H1 (cell line): ENCODE measurements around the gene FBN3. TPM values are rescaled to one million over a fixed set of nuclear protein-coding genes. Genes with fewer than 3 reads are reported as not detected.
A peak's percentile ranks its signal among the peaks of the same experiment; 100 is the strongest.

Experiments
- CTCF ChIA-PET: fragments of 300-600 bp; sonication (Branson Sonifier 250); formaldehyde crosslinking; loops from one replicate; lab custom pipeline; 2021; ENCODE audit not compliant: partially characterized antibody; lab: Charles Lee
- POLR2A ChIA-PET: fragments of 300-600 bp; sonication (Branson Sonifier 250); formaldehyde crosslinking; loops from one replicate; lab custom pipeline; 2021; ENCODE audit warnings: inconsistent platforms; ENCODE audit not compliant: partially characterized antibody; lab: Charles Lee
- DNase-seq, 2 experiments: peaks; one replicate each; pipeline versions ENCODE4 v3.0.0 to v3.0.0-alpha.2; 2010 to 2022; ENCODE audit warnings: low spot score in 2 of 2, low read depth in 1 of 2, mixed read lengths in 1 of 2
- FAIRE-seq: peaks from 2 replicates; lab custom pipeline; 2011; peaks lifted over from hg19 to GRCh38; lab: Jason Lieb, UNC
- H2AFZ ChIP-seq: 2 replicates; pipeline ENCODE4 v1.8.1; 2012; ENCODE audit warnings: low read length, inconsistent platforms
- H2AK5ac ChIP-seq: 2 replicates; pipeline ENCODE4 v1.6.1; 2013; ENCODE audit warnings: low read depth, low read length
- H2BK120ac ChIP-seq: replicated peaks from 2 replicates; pipeline ENCODE3; 2013; ENCODE audit warnings: low read depth, low read length, inconsistent platforms
- H2BK12ac ChIP-seq: 2 replicates; pipeline ENCODE4 v1.6.1; 2013; ENCODE audit warnings: low read depth, low read length
- H2BK15ac ChIP-seq: 2 replicates; pipeline ENCODE4 v1.6.1; 2013; ENCODE audit warnings: low read length
- H2BK20ac ChIP-seq: 2 replicates; pipeline ENCODE4 v1.6.1; 2013; ENCODE audit warnings: low read length
- H2BK5ac ChIP-seq: 2 replicates; pipeline ENCODE4 v1.6.1; 2013; ENCODE audit warnings: low read depth, low read length
- H3K14ac ChIP-seq: 2 replicates; pipeline ENCODE4 v1.6.1; 2013; ENCODE audit warnings: inconsistent platforms; ENCODE audit not compliant: insufficient read length
- H3K18ac ChIP-seq: 2 replicates; pipeline ENCODE4 v1.6.1; 2013; ENCODE audit warnings: low read length; ENCODE audit errors: extremely low read depth
- H3K23ac ChIP-seq: 2 replicates; pipeline ENCODE4 v1.6.1; 2013; ENCODE audit warnings: inconsistent platforms; ENCODE audit not compliant: insufficient read length
- H3K23me2 ChIP-seq: 2 replicates; pipeline ENCODE4 v1.6.1; 2013; ENCODE audit warnings: low read depth, low read length
- H3K27ac ChIP-seq: 2 replicates; pipeline ENCODE4 v1.6.1; 2011; ENCODE audit warnings: low read depth, low read length, inconsistent platforms
- H3K27me3 ChIP-seq, 4 experiments: replicated peaks in 1 of 4; 1 replicate in 1 of 4; 2 replicates in 3 of 4; pipeline versions ENCODE4 v1.6.1 to v1.8.1; 2011 to 2013; ENCODE audit warnings: low read length in 3 of 4, mild to moderate bottlenecking in 3 of 4, inconsistent platforms in 2 of 4, mixed read lengths in 2 of 4, moderate library complexity in 1 of 4; ENCODE audit not compliant: control insufficient read depth in 3 of 4, insufficient read depth in 3 of 4; ENCODE audit errors: extremely low read depth in 1 of 4
- H3K36me3 ChIP-seq, 4 experiments: 2 replicates each; pipeline versions ENCODE4 v1.6.1 to v1.8.1; 2011 to 2013; ENCODE audit warnings: mild to moderate bottlenecking in 4 of 4, low read length in 3 of 4, moderate library complexity in 2 of 4, control low read depth in 1 of 4, inconsistent platforms in 1 of 4; ENCODE audit not compliant: insufficient read depth in 4 of 4, control insufficient read depth in 2 of 4
- H3K4ac ChIP-seq: replicated peaks from 2 replicates; pipeline ENCODE3; 2013; ENCODE audit warnings: low read length, low read depth, mixed read lengths, inconsistent platforms; ENCODE audit not compliant: insufficient read length
- H3K4me1 ChIP-seq, 4 experiments: replicated peaks in 1 of 4; 1 replicate in 1 of 4; 2 replicates in 3 of 4; pipeline versions ENCODE4 v1.6.1 to v1.8.1; 2011 to 2013; ENCODE audit warnings: low read length in 3 of 4, inconsistent platforms in 2 of 4, mixed read lengths in 1 of 4; ENCODE audit not compliant: insufficient read depth in 4 of 4, control insufficient read depth in 3 of 4
- H3K4me2 ChIP-seq, 2 experiments: 2 replicates each; pipeline versions ENCODE4 v1.6.1 to v1.8.1; 2011 to 2013; ENCODE audit warnings: low read depth in 2 of 2, low read length in 2 of 2, control low read depth in 1 of 2, inconsistent platforms in 1 of 2, mild to moderate bottlenecking in 1 of 2; ENCODE audit not compliant: insufficient read depth in 1 of 2
- H3K4me3 ChIP-seq, 4 experiments: fragments of 200-600, 300-600 bp in 1 of 4; sonication (generic), shearing (Covaris generic), sonication (Bioruptor Twin) in 1 of 4; 2 replicates each; pipeline versions ENCODE4 v1.5.1 to v1.8.1; 2011 to 2016; ENCODE audit warnings: low read length in 4 of 4, low read depth in 3 of 4, control low read depth in 2 of 4, inconsistent platforms in 2 of 4, mild to moderate bottlenecking in 2 of 4, mixed read lengths in 1 of 4, moderate library complexity in 1 of 4; ENCODE audit not compliant: insufficient read depth in 2 of 4; ENCODE audit errors: extremely low read depth in 1 of 4
- H3K56ac ChIP-seq: replicated peaks from 2 replicates; pipeline ENCODE3; 2013; ENCODE audit warnings: low read depth, mild to moderate bottlenecking, mixed read lengths, low read length, inconsistent platforms; ENCODE audit not compliant: insufficient read length
- H3K79me1 ChIP-seq: 2 replicates; pipeline ENCODE4 v1.6.1; 2013; ENCODE audit warnings: low read depth, low read length, control low read depth
- H3K79me2 ChIP-seq, 2 experiments: 2 replicates each; pipeline versions ENCODE4 v1.6.1 to v1.8.1; 2012 to 2013; ENCODE audit warnings: low read length in 2 of 2, mild to moderate bottlenecking in 2 of 2, inconsistent platforms in 1 of 2; ENCODE audit not compliant: insufficient read depth in 2 of 2, control insufficient read depth in 1 of 2
- H3K9ac ChIP-seq, 4 experiments: replicated peaks in 1 of 4; 1 replicate in 1 of 4; 2 replicates in 3 of 4; pipeline versions ENCODE4 v1.6.1 to v1.8.1; 2011 to 2013; ENCODE audit warnings: low read depth in 3 of 4, low read length in 3 of 4, control low read depth in 2 of 4, mild to moderate bottlenecking in 2 of 4, moderate library complexity in 2 of 4, inconsistent platforms in 1 of 4; ENCODE audit errors: extremely low read depth in 1 of 4
- H3K9me3 ChIP-seq, 2 experiments: 2 replicates each; pipeline versions ENCODE4 v1.6.1 to v1.8.1; 2012 to 2013; ENCODE audit warnings: mild to moderate bottlenecking in 2 of 2, moderate library complexity in 2 of 2, control low read depth in 1 of 2, inconsistent platforms in 1 of 2, low read depth in 1 of 2, low read length in 1 of 2, mixed read lengths in 1 of 2; ENCODE audit not compliant: insufficient read depth in 2 of 2
- H4K20me1 ChIP-seq, 2 experiments: replicated peaks in 1 of 2; 2 replicates each; pipeline versions ENCODE3 to v1.8.1; 2011 to 2013; ENCODE audit warnings: inconsistent platforms in 2 of 2, low read length in 2 of 2, mild to moderate bottlenecking in 1 of 2; ENCODE audit not compliant: insufficient read depth in 2 of 2, control insufficient read depth in 1 of 2
- H4K5ac ChIP-seq: 2 replicates; pipeline ENCODE4 v1.6.1; 2013; ENCODE audit warnings: low read length, low read depth, mixed read lengths, inconsistent platforms; ENCODE audit not compliant: insufficient read length
- H4K8ac ChIP-seq: 2 replicates; pipeline ENCODE4 v1.8.0; 2013; ENCODE audit warnings: mild to moderate bottlenecking, moderate library complexity, low read length, inconsistent platforms; ENCODE audit not compliant: insufficient read depth; ENCODE audit errors: extremely low read depth
- H4K91ac ChIP-seq: replicated peaks from 2 replicates; pipeline ENCODE3; 2013; ENCODE audit warnings: low read length, mixed read lengths, inconsistent platforms; ENCODE audit not compliant: insufficient read length
- CHD1 ChIP-seq: IDR thresholded peaks from 2 replicates; pipeline ENCODE4 v1.6.1; 2012; ENCODE audit warnings: low read depth, low read length, improper control_type of control experiment
- CREB1 ChIP-seq: IDR thresholded peaks from 2 replicates; pipeline ENCODE4 v1.6.1; 2012; ENCODE audit warnings: inconsistent platforms
- CTBP2 ChIP-seq: IDR thresholded peaks from 2 replicates; pipeline ENCODE4 v1.7.0; 2011; ENCODE audit warnings: borderline replicate concordance, mild to moderate bottlenecking, moderate library complexity, mixed read lengths, low read length; ENCODE audit not compliant: insufficient read depth, insufficient read length
- KDM4A ChIP-seq: IDR thresholded peaks from one replicate; pipeline ENCODE4 v1.7.1; 2012; ENCODE audit warnings: low read depth, mild to moderate bottlenecking, moderate library complexity, low read length, inconsistent platforms; ENCODE audit not compliant: severe bottlenecking
- SAP30 ChIP-seq: fragments of 300-600 bp; sonication (generic); IDR thresholded peaks from 2 replicates; pipeline ENCODE4 v1.7.1; 2012; ENCODE audit warnings: low read length, moderate library complexity, mild to moderate bottlenecking, inconsistent platforms; ENCODE audit not compliant: insufficient read depth, insufficient replicate concordance
- SIN3A ChIP-seq, 2 experiments: IDR thresholded peaks in 1 of 2; conservative IDR thresholded peaks in 1 of 2; 2 replicates each; pipeline ENCODE4 v1.6.1; 2011 to 2012; ENCODE audit warnings: low read length in 2 of 2, improper control_type of control experiment in 1 of 2, low read depth in 1 of 2, mild to moderate bottlenecking in 1 of 2
- SP1 ChIP-seq: IDR thresholded peaks from 2 replicates; pipeline ENCODE4 v1.6.1; 2011; ENCODE audit warnings: low read depth, low read length
- TEAD4 ChIP-seq: IDR thresholded peaks from 2 replicates; pipeline ENCODE4 v1.6.1; 2012; ENCODE audit warnings: low read depth, low read length, inconsistent platforms, mixed read lengths
- WGBS, 2 experiments: shearing (Covaris generic) in 1 of 2; methylation state at CpG; one replicate each; pipeline versions ENCODE4 v1.1.6 to v1.1.7; 2013 to 2015; ENCODE audit warnings: low lambda C conversion rate in 2 of 2, mixed read lengths in 2 of 2, inconsistent platforms in 1 of 2, low coverage in 1 of 2, missing lambda C conversion rate in 1 of 2; ENCODE audit not compliant: insufficient replicate concordance in 2 of 2, insufficient coverage in 1 of 2, insufficient read length in 1 of 2; ENCODE audit errors: extremely low coverage in 1 of 2, missing lambda C conversion rate in 1 of 2; 5-methylcytosine and 5-hydroxymethylcytosine counted together
- polyA plus RNA-seq, 7 experiments: library from polyadenylated mRNA; depleted of rRNA in 3 of 7; stranded (reverse) in 5 of 7; unstranded in 2 of 7; fragments of >200 nt in 5 of 7; fragments of 200-250 nt in 2 of 7; gene quantifications; 1 replicate in 5 of 7; 2 replicates in 1 of 7; 4 replicates in 1 of 7; pipeline versions ENCODE4 v1.2.1 to v1.2.3, GENCODE V29; 2011 to 2013; ENCODE audit warnings: missing spikeins in 2 of 7, mixed read lengths in 2 of 7
- total RNA-seq: library from RNA; stranded (reverse); fragmentation: NEBNext Ultra II Directional; extraction: Animal tissue kit (Norgen Biotek cat#: 25700); gene quantifications from 2 replicates; pipeline ENCODE4 v1.2.1, GENCODE V29; 2021

FBN3 gene
- total and polyA plus RNA-seq, 2 of the 8 experiments (the other 6 are each of a cell fraction or from before 2014, with no cell fraction given), result 37.1 to 38.7 TPM

DNA sequence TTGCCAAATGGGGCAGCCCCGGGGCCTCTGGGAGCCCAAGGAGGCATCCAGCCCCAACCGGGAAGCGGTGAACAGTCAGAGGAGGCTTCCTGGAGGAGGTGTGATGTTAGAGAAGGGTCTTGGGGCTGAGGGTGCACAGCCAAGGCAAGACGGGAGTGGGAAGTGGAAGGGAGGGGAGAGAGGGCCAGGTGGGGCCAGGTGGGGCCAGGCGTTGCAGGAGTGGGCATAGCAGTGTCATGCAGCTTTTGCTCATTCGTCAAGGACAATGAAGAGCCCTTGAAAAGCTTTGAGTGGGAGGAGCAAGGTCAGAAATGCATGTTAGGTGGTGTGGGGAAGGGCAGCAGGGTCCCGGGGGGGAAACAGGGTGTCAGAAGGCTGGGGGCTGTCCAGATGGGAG is 1.8 kb downstream of the FBN3 start:
- no peak for FAIRE-seq
- no peak overlapping the region for H3K4me3 ChIP-seq
- CTCF ChIA-PET, result interaction anchor here (0.9 kb wide), 1 partner anchor 12 kb away, joined by 3 read pairs; no protein-coding TSS in a partner anchor
- no peak for TF ChIP-seq SP1
- no peak for TF ChIP-seq CHD1
- TF ChIP-seq TEAD4, result no peak
- TF ChIP-seq CTBP2, result no peak
- TF ChIP-seq SIN3A (conservative IDR thresholded peaks at IDR 0.05 in 1 of 2, IDR thresholded peaks at IDR 0.05 in 1 of 2; ENCODE audit: low read depth in 1 of 2, low read length in 2 of 2), result no peak
- TF ChIP-seq CREB1, result no peak
- no peak for TF ChIP-seq KDM4A
- TF ChIP-seq SAP30, result no peak

More for the DNA sequence above, 1.8 kb downstream of the FBN3 start:
- H3K23me2 ChIP-seq, result no peaks in the 10 kb centered on the region; the same call in 1 of the 2 replicates
- H2BK12ac ChIP-seq, result peak overlapping the region; percentile 94; the same call in 1 of the 2 replicates
- no peak overlapping the region; the same call in 1 of the 2 replicates for H4K8ac ChIP-seq
- H3K27me3 ChIP-seq, result no peaks in the 10 kb centered on the region
- H3K4ac ChIP-seq, result peak overlapping the region; percentile 40
- WGBS, 2 experiments, result 87% methylated on average over 7 of the region's 7 CpGs; no CpG with 5 or more reads in 1 of the 2 experiments
- no peak for DNase-seq
- 0 out of 2 replicates have a peak overlapping the region, but pooled peaks have one; percentile 76 for H3K27ac ChIP-seq
- H3K18ac ChIP-seq, result peak overlapping the region; percentile 41
- no peak overlapping the region for H2AFZ ChIP-seq
- H3K4me2 ChIP-seq, result peak overlapping the region; percentile 48 to 72
- H2BK5ac ChIP-seq, result peak overlapping the region; percentile 90
- no peak overlapping the region for H2BK120ac ChIP-seq
- H4K5ac ChIP-seq, result no peak overlapping the region
- H3K9ac ChIP-seq, result no peak overlapping the region
- no peak overlapping the region for H2AK5ac ChIP-seq
- no peaks in the 10 kb centered on the region for H4K20me1 ChIP-seq
- H4K91ac ChIP-seq, result peak overlapping the region; percentile 75
- POLR2A ChIA-PET, result interaction anchor here (0.6 to 1.4 kb wide), 5 partner anchors 11 to 748 kb away, joined by 3 to 4 read pairs (median 3); no protein-coding TSS in a partner anchor
- H3K9me3 ChIP-seq, result no peaks in the 10 kb centered on the region
- no peak overlapping the region for H3K56ac ChIP-seq
- H2BK15ac ChIP-seq, result no peak overlapping the region; the same call in 1 of the 2 replicates
- peak overlapping the region; percentile 23; the same call in 1 of the 2 replicates for H2BK20ac ChIP-seq
- H3K4me1 ChIP-seq, result peaks cover 0 to 24% (median 13%) of the 10 kb centered on the region in 4 experiments; a peak in 6 of 7 replicates
- H3K79me1 ChIP-seq, result peaks cover 6% of the 10 kb centered on the region
- peaks cover 0 to 19% of the 10 kb centered on the region in 2 experiments; a peak in 1 of 4 replicates for H3K79me2 ChIP-seq
- no peak overlapping the region for H3K14ac ChIP-seq
- H3K36me3 ChIP-seq, result no peaks in the 10 kb centered on the region; a peak in 1 of 8 replicates
- no peak overlapping the region for H3K23ac ChIP-seq
